ENCODE results near the gene BEGAIN.

Gene BEGAIN

DNA sequence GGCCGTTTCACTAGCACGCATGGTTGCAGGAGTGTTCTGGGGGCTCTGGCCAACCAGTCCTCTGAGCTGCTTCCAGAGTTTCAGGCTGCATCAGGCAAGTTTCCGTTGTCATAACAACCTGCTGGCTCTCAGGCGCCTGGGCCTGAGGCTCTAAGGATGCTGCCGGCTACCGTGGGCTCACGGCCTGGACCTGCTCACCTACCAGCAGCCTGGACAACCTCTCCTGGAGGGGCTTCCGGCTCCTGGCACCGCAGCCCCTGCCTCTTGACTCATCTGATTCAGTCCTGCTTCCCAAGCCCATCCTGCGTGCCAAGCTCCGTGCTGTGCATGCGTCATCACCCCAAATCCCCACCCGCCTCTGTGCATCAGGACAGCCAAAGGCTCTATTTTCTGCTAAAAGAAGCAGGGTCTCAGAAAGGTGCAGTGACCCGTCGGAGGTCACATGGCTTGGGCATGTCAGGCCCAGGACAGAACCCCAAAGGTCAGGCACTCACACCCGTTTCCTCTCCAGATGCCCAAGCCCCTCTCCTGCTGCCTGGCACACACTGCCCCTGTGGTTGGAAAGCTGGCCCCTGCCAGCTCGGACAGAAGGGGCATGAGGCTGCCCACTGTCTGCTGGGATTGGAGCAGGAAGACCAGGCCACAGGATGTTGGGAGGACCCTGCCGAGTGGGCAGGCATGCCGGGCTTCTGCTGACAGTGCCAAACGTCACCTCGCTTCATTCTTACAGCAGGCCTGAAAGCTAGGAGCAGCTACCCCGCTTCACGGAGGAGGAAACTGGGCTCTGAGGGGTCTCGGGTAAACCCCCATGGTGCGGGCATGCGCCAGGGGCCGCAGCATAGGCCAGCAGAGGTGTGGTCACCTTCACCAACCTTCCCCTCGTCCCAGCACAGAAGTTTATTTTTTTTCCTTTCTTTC, 5.7 kb downstream of the BEGAIN start:
- DNase-seq (ENCODE audit: low spot score) = no peak

DNA sequence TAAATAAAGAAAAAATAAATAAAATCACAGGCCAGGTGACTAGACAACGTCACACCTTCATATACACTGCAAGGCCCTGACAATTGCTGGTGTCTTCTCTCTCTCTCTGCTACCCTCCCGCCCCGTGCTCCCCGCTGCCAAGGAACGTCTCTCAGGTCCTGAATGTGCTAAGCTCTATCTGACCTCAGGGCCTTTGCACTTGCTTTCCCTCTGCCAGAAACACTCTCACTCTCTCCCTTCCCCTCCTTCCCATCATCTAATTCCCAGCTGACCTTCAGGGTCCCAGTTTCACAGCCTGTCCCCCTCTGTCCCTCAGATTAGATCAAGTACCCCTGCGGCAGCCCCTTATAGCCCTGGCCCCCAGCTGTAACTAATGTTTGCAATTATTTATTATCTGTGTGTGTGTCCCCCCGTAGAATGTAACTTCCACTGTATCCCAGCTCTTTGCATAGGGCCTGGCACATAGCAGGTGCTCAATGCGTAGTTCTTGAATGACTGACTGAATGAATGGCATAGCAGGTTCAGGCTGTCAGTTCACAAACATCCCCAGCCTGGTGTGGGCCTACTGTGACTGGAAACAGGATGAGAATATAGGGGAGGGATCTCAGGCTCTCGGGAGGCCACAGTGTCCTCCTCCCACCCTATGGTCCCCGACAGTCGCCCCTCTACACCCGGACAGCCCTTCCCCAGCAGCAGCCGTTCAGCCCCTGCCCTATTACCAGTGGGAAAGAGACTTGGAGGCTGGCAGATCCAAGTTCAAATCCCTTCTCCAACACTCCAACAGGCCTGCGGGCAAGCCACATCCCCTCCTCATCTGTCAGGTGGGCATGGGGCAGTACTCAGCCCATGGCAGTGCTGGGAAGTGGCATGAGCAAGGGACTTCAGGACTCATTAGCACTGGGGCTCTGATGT, 6.6 kb downstream of the BEGAIN start:
- no peak for DNase-seq (ENCODE audit: low spot score)

DNA sequence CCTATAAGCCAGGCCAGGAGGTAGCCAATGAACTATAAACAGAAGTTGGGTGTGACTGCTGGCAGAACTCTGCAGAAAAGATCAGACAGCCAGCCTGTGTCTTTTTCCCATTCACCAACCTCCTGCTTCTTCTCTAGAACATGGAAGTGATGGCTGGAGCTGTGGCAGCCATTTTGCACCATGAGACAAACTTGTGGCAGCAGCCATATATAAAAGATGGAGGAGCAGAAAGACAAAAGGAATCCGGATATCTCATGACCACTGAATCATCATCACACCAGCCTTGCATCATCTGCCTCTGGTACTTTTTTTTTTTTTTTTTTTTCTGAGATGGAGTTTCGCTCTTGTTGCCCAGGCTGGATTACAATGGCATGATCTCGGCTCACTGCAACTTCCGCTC, 8.7 kb downstream of the BEGAIN start:
- no peak for DNase-seq (ENCODE audit: low spot score)

DNA sequence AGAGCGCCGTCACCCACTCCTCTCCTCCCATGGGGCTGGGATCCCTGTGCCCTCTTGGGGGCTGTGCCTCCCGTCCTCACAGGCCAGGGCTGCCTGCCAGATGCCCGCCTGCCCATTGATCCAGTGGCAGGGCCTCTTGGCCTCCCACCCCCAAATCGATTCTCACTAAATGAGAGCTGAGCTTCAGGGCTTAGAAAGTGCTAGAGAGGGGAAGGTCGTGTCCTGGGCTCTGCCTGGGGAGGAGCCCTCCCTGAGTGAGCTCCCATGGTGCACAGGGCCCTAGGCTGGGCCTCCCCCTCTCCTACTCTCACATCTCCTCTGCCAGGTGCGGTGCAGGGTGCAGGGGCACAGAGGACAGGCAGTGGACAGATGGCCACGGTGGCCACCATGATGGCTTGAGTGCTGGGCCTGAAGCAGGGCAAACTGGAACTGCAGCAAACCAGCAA, 9.2 kb downstream of the BEGAIN start:
- no peak for DNase-seq (ENCODE audit: low spot score)

DNA sequence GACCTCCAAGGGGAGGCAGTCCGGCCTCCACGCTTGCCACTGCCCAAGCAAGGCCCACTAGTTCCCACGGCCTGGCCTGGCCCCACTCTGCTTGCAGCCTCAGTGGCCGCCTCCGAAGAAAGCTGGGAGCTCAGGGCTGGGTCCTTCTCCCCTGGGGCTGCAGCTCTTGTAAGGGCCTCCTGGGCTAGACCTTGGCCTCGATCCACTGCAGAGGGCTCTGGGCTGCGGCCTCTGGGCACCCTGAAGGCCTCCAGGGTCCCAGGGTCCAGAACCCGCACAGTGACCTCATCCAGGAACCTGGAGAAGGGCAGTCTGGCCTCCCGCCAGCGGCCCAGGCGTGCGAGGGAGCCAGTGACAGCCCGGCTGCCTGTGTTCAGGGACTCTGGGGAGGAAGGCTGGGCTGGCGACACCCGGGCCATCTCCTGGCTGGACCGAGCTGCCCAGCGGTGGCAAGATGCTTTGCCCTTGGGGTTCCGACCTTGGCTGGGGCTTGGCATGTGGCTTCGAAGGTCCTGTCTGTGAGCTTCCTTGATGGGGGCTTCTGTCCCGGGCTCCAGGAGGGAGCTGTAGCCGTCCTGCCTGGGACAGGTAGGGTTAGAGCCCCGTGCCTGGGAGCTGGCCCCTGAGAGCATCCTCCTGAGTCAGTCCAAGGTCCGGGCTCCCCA, 9.8 kb downstream of the BEGAIN start:
- DNase-seq (ENCODE audit: low spot score) = no peak

DNA sequence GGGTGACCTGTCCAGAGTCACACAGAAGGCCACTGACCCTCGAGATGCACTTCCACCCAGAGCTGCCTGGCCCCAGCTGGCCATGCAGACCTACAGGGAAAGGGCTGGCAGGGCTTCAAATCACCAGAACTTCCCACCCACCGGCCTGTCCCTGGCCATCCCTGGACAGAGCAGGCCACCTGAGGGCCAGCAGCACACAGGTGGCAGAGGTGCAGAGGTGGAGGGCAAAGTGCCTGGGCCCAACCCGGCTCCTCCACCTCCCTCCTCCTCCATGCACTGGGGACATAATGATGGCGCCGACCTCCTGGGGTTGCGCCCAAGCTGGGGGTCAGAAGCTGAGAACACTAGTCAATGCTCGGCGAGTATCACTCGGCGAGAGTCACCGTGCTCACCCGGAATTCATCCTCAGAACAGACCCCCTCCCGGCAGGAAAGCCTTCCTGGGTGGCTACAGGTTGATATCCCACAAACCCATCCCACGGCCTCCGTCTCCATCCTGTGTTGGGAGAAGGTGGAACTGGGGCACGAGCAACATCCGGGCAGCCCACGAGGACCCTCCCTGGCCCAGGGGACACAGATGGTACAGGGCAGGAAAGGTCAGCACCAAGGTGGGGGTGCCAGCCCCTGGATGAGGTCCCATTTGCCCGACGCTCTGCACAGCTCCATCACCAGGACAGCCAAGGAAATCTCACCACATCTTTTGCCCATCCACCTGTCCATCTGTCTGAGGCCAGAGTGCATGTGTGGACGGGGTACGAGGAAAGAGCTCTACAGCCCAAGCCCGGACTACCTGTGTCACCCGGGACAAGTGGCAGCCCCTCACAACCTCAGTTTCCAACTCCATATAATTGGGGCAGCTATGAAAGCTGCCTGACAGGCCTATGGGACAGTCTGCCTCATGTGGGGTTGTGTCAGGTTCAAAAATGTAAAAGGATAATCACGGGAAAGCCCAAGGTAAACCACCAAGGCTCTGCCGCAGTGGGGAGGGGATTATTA, 10.8 kb downstream of the BEGAIN start:
- DNase-seq (ENCODE audit: low spot score) = no peak

DNA sequence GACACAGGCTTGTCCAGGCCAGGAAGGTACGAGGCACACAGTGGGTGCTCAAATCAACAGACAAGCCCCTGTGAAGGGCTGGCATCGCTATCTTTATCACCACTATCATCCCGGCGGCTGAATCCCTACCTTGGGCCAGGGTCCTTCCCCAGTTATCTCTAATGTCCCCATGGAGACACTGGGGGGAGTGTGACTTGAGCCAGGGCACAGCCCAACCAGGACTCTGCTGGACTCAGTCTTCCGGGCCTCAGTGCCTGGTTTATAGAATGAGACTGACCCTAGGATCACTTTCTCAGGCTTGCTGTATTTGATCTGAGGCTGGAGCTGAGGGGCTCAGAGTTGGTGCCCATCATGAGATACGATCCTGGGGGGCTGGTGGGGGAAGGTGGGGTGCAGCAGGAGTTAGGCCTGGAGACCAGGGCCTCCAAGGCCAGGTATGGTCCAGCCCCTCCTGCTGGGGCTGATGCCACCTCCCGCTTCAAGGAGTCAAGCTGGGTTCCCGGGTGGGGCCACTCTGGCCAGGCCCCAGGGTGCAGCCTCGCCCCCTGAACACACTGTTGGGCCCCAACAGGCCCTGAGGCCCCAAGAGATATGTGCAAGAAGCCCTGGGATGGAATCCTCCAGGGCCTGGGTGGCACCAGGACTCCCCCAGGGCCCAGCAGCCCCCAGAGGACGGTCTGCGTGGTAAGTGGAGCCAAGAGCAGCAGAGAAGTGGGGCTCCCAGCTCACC, 11.8 kb downstream of the BEGAIN start:
- DNase-seq (ENCODE audit: low spot score) = no peak

DNA sequence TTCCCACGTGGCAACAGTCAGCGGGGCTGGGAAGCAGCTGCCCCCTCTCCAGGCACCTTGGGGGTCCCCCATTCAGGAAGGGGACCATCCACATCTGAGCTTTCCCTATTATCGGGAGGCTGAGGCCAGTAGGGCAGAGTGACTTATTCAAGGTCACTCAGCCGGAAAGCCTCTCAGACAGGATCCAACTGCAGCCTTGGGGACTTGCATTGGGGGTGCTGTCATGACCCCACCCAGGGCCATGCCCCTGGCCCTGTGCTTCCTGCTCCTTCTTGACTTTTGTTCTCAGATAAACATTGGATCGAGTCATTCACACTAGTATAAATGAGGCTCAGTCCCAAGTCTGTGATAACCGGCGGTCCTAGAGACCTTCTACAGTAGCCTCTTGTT, 12.6 kb downstream of the BEGAIN start:
- no peak for DNase-seq (ENCODE audit: low spot score)

DNA sequence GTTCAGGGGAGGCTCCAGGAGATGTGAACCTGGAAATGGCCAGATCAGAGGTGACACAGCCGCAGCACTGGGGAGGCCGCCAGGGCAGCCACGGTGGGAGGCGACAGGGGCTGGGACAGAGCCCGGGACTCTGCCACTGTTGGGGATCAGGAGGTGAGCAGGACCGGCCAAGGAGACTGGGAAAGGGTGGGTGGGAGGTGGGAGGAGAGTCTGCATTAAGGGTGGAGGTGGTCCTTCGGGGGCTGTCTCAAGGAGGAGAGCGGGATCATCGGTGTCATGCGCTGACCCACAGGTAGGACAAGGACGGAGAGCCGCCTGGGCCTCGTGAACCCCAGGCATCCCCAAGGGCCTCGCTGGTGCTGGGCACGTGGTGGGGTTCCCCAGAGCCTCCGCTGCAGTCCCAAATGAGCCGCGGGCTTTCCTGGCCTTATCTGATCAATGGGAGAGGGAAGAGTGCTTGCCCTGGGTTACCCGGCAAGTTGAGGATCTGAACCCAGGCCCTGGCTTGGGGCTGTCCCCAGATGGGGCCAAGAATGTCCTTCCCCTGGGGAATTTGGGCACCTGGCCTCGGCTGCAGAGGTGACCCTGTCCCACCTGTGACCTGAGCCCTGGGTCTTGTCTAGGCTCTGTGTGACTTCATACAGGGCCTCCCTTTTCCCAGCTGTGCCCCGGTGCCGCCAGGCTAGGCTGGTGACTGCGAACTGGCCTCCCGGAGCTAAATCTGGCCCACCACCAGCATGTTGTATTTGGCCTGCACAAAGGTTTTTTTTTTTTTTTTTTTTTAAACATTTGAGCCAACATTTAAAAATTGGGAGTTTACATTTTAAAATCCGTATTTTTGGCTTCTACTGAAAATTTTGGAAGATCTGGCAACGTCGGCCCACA, 13.2 kb downstream of the BEGAIN start:
- DNase-seq (ENCODE audit: low spot score) = no peak

DNA sequence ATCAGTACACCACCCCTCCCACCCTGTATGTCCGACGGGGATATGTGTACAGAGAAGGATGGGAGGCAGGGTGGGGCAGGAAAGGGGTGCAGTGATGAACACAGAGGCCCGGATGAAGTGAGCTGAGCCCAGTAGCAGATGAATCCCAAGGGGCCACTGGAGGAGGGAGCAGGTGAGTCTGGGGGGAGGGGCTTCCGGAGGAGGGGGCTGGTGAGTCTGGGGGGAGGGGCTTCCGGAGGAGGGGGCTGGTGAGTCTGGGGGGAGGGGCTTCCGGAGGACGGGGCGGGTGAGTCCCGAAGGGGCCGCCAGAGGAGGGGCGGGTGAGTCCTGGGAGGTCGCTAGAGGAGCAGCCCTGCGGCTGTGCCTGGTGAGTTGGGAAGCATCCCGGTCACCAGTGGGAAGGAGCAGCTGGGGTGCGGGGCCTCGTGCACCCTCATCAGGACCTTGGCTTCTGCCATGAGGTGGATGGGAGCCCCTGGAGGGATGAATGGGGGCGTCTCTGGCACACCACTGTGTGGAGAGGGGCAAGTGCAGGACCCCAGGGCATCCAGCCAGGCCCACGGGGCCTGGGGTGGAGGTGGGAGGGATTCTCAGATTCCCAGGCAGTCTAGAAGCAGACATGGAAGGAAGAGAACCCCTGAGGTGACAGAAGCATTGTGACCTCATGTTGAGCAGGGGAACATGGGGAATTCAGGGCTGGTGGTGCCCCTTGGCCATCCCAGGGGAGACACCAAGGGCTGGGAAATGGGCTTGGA, 14.0 kb downstream of the BEGAIN start:
- DNase-seq (ENCODE audit: low spot score) = no peak

DNA sequence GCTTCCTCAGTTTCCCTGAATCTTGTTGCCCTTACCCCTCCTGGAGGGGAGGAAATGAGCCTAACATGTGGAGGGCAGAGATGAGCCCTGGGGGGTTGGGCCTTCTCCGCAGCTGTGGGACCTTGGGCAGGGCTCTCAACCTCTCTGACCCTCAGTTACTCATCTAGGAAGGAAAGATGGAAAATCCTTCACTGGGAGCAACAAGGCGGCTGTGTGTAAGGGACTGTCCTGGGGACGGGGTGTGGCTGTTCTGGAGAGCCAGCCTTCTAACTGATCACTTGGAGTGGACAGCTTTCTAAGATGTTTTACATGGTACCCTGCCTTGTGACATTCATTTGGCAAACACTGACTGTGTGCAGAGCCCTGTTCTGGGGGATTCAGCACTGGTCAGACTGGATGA, 14.7 kb downstream of the BEGAIN start:
- DNase-seq (ENCODE audit: low spot score) = no peak

DNA sequence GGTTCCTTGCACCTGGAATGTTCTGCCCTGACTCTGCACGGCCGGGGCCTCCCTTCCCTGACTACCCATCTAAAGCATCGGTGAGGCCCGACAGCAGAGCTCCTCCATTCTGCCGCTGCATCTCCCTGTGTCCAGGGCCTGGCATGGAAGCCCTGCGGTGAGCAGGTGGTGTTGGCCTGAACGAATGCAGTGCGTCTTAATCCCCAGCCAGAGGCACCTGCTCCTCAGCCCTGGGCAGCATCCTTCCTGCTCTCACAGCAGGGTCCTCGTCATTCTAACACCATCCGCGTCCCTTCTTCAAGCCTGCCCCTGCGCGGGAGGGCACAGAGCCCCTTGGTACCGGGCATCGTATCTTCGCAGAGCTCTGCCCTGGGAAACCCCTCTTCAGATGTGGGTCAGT, 15.4 kb downstream of the BEGAIN start:
- DNase-seq (ENCODE audit: low spot score) = no peak

DNA sequence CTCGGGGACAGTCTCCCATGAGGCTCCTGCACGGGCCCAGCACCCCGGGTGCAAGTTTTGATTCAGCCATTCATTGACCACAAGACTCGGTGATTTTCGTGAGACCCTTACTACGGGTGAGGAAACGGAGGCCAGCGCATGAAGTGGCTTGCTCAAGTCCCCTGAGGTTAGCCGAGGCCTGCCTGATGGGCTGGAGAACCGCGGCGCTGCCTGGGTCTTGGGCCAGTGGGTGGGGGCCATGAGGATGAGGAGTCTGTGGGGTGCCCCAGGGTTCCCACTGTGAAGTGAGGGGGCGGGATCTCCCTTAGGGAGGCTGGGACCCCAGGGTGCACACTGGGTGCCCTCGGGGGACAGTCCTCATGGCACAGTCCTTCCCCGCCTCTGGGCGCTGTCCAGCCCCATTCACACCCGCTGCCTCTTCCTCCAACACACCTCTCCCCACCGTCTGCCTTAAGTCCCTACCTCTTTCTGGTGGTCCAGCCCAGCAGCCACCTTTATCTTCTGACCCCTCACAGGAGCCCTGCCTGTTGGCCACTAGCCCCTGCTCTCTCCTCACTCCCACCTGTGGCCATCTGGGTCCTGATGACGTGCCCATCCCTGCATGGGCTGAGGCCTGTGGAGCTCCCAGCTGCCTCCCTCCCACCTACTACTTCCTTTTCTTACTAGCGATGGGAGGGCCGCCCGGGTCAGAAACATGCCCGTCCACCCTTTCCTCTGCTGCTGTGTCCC, 16.3 kb downstream of the BEGAIN start:
- DNase-seq (ENCODE audit: low spot score) = no peak

DNA sequence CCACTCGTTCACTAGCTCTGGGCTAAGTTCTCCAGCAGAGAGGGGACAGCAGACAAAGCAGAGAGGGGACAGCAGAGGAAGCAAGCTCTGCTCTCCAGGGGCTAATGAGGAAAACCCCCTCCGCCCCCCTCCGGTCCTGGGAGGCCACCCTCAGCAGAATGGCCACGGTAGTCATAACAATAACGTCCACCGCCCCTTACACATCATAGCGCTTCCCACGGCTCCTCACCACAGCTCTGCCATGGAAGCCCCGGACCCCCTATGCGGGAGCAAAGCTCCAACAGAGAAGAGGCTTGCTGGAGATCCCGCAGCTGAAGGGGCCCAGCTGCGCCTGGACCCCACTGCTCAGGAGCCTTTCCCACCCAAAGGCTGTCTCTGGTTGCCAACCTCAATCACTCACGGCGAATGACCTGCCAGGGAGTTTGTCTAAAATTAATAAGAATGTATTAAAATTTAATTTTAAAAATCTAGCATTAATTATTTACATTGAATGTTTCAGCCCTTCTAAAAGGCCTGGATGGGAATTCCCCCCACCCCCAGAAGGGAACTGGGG, 17.4 kb downstream of the BEGAIN start:
- DNase-seq (ENCODE audit: low spot score) = no peak

DNA sequence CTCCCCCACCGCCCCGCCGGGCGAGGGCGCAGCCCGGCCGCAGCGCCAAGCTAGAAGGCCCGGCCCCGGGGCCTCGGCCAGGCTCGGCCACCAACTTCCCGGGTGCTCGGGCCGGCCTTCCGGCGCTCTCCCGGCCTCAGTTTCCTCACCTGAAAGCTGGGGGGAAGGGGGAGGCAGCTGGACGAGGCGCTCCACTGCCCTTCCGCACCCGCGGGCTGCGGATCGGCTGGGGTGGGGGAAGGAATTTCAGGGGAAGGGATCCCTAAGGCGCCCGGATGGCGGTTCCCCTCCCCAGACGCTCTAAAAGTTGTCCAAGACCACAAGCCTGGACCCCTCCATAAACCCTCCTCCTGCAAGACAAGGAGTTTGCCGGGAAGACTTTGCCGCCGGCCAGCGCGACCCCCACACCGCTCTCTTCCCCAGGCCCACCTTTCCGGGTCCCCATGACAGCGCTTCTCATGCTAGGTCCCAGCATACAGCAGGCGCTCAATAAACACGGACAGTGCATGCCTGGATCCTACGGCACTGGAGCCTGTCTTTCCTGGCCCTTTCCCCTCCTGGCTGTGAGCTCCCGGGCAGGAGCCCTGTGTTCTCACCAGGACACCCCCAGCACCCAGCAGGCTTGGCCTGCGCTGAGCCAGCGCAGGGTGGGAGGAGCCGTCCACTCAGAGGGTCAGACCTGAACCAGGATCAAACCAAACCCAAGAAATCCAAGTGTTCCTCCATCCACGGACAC, 18.1 kb downstream of the BEGAIN start:
- no peak for DNase-seq (ENCODE audit: low spot score)

DNA sequence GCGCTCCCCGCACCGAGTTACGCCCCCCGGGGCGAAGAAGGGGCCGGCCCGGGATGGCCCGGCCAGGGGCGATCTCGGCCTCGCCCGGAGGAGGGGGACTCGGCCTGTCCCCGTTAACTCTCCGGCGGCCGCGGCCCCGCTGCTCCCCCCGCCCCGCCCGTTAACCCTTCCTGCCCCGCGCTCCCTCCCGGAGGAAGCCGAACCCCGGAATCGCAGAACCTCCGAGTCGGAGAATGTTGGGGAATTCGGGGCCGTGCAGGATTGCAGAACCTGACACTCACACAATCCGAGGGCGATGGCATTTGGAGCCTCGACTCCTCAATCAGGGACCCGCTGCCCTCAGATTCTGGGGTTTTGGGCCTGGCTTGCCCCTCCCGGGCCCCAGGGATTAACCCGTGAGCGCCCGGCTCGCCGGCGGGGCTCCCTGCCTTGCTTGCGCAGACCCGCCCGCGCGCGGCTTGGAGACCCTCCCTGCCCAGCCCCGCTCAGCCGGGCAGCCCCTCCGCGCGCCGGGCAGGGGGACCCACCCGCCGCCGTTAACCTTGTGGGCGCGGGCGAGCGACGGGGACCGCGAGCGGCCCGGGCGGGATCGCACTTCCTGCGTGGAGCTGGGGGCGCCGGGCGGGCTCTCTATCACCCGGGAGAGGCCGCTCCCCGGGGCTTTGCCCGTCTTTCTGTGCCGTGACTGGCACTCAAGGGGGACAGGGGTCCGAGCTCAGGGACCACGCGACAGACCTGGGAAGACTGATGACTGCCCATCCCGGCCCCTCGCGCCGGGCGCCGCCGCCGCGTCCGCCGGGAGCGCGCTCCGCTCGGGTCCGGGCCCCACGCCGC, 18.8 kb downstream of the BEGAIN start:
- DNase-seq (ENCODE audit: low spot score) = no peak

All from HuH-7.5 (cell line).